Neural cell (in vitro differentiated cells): ENCODE results near the gene PPM1J. TPM values are rescaled to one million over a fixed set of nuclear protein-coding genes. Genes with fewer than 3 reads are reported as not detected.

Source experiments
- H2AFZ ChIP-seq: fragments of 200-600, 300-800 bp; sonication (generic), shearing (Covaris generic); 2 replicates; pipeline ENCODE4 v1.6.0; 2014; ENCODE audit warnings: low read depth, mild to moderate bottlenecking, antibody characterized with exemption, low read length, moderate library complexity
- H3F3A ChIP-seq: fragments of 200-600 bp; shearing (Covaris generic); 2 replicates; pipeline ENCODE4 v1.6.1; 2016; ENCODE audit warnings: mild to moderate bottlenecking, moderate library complexity, mixed read lengths, antibody characterized with exemption, low read length; ENCODE audit not compliant: insufficient read depth, poor library complexity, severe bottlenecking
- H3K27ac ChIP-seq: fragments of 200-600, 300-800 bp; sonication (generic), shearing (Covaris generic); 2 replicates; pipeline ENCODE4 v1.5.1; 2014; ENCODE audit warnings: mild to moderate bottlenecking, low read length, moderate library complexity
- H3K27me3 ChIP-seq: fragments of 300-800, 200-600 bp; sonication (generic), shearing (Covaris generic); 2 replicates; pipeline ENCODE4 v1.6.0; 2014; ENCODE audit warnings: mild to moderate bottlenecking, low read depth, low read length, moderate library complexity; ENCODE audit not compliant: insufficient read depth
- H3K36me3 ChIP-seq: fragments of 300-800, 200-600 bp; sonication (generic), shearing (Covaris generic); 2 replicates; pipeline ENCODE4 v1.5.1; 2014; ENCODE audit warnings: mild to moderate bottlenecking, antibody characterized with exemption, low read length, moderate library complexity; ENCODE audit not compliant: insufficient read depth
- H3K4me2 ChIP-seq: fragments of 300-800, 200-600 bp; sonication (generic), shearing (Covaris generic); 2 replicates; pipeline ENCODE4 v1.6.0; 2014; ENCODE audit warnings: mild to moderate bottlenecking, low read length
- H3K4me3 ChIP-seq: fragments of 300-800, 200-600 bp; sonication (generic), shearing (Covaris generic); 2 replicates; pipeline ENCODE4 v1.5.1; 2014; ENCODE audit warnings: mild to moderate bottlenecking, low read length, moderate library complexity
- H3K79me2 ChIP-seq: fragments of 200-600 bp; shearing (Covaris generic); replicated peaks from 2 replicates; pipeline ENCODE4 v1.6.0; 2014; ENCODE audit warnings: mild to moderate bottlenecking, low read length, moderate library complexity; ENCODE audit not compliant: insufficient read depth
- H3K9ac ChIP-seq: fragments of 300-800, 200-600 bp; sonication (generic), shearing (Covaris generic); 2 replicates; pipeline ENCODE4 v1.6.1; 2016; ENCODE audit warnings: mild to moderate bottlenecking, low read length, mixed read lengths
- H3K9me2 ChIP-seq: fragments of 200-600 bp; shearing (Covaris generic); 2 replicates; pipeline ENCODE4 v1.6.1; 2016; ENCODE audit warnings: mild to moderate bottlenecking, low read length, mixed read lengths; ENCODE audit not compliant: insufficient read depth
- H3K9me3 ChIP-seq: fragments of 200-600, 300-800 bp; sonication (generic), shearing (Covaris generic); 2 replicates; pipeline ENCODE4 v1.6.1; 2016; ENCODE audit warnings: mild to moderate bottlenecking, mixed run types, low read length, moderate library complexity, mixed read lengths
- H4K20me1 ChIP-seq: fragments of 200-600 bp; shearing (Covaris generic); 2 replicates; pipeline ENCODE4 v1.6.1; 2016; ENCODE audit warnings: mild to moderate bottlenecking, mixed run types; ENCODE audit not compliant: insufficient read depth
- CTCF ChIP-seq: fragments of 450-650 bp; IDR thresholded peaks from 2 replicates; pipeline ENCODE4 v1.5.1; 2014; ENCODE audit warnings: antibody characterized with exemption, mild to moderate bottlenecking, moderate library complexity; ENCODE audit not compliant: poor library complexity, severe bottlenecking
- EP300 ChIP-seq: fragments of 450-650 bp; conservative IDR thresholded peaks from 2 replicates; pipeline ENCODE4 v1.6.1; 2014; ENCODE audit warnings: antibody characterized with exemption, mild to moderate bottlenecking, moderate library complexity; ENCODE audit not compliant: poor library complexity, severe bottlenecking
- EZH2 ChIP-seq: fragments of 200-600, 300-800 bp; shearing (Covaris generic), sonication (generic); IDR thresholded peaks from 2 replicates; pipeline ENCODE4 v1.6.1; 2014; ENCODE audit warnings: antibody characterized with exemption, low read length, borderline replicate concordance, mild to moderate bottlenecking; ENCODE audit not compliant: insufficient read depth, poor library complexity, severe bottlenecking
- MXI1 ChIP-seq: fragments of 450-650 bp; conservative IDR thresholded peaks from 2 replicates; pipeline ENCODE4 v1.6.1; 2014; ENCODE audit warnings: antibody characterized with exemption, mild to moderate bottlenecking; ENCODE audit not compliant: poor library complexity, severe bottlenecking
- POLR2AphosphoS5 ChIP-seq: IDR thresholded peaks from 2 replicates; pipeline ENCODE4 v1.6.1; 2012
- RAD21 ChIP-seq: fragments of 450-650 bp; conservative IDR thresholded peaks from 2 replicates; pipeline ENCODE4 v1.6.1; 2014; ENCODE audit warnings: antibody characterized with exemption, mild to moderate bottlenecking, moderate library complexity
- REST ChIP-seq: IDR thresholded peaks from 2 replicates; pipeline ENCODE4 v1.6.1; 2012; ENCODE audit warnings: borderline replicate concordance
- SMC3 ChIP-seq: fragments of 450-650 bp; conservative IDR thresholded peaks from 2 replicates; pipeline ENCODE4 v1.6.1; 2014; ENCODE audit warnings: antibody characterized with exemption, mild to moderate bottlenecking, moderate library complexity; ENCODE audit not compliant: poor library complexity
- TAF1 ChIP-seq: IDR thresholded peaks from 2 replicates; pipeline ENCODE4 v1.6.1; 2012; ENCODE audit warnings: low read depth
- polyA plus RNA-seq: library from polyadenylated mRNA; depleted of rRNA; stranded (reverse); fragments of >200 nt; gene quantifications from 2 replicates; pipeline ENCODE4 v1.2.3, GENCODE V29; 2014

Gene PPM1J
- polyA plus RNA-seq, 1 donor from 2014 or later = 0.16 TPM

GRCh38 chr1:112673592-112674439, 41.3 kb downstream of the PPM1J start:
- H3K36me3 ChIP-seq = peaks cover 5% of the 10 kb centered on the region
- peak overlapping the region; percentile 61 for H3K9ac ChIP-seq
- H3K9me3 ChIP-seq = no peaks in the 10 kb centered on the region
- H3K4me2 ChIP-seq = peak overlapping the region; percentile 52
- H3F3A ChIP-seq = no peaks in the 10 kb centered on the region
- H2AFZ ChIP-seq = no peak overlapping the region
- no peaks in the 10 kb centered on the region for H3K27me3 ChIP-seq
- no peaks in the 10 kb centered on the region for H4K20me1 ChIP-seq
- no peaks in the 10 kb centered on the region for H3K9me2 ChIP-seq
- TF ChIP-seq POLR2AphosphoS5 (no peak), EZH2 (no peak), CTCF (peak; percentile 30), TAF1 (no peak), MXI1 (no peak), EP300 (no peak), RAD21 (no peak), SMC3 (no peak), REST (no peak)
- no peaks in the 10 kb centered on the region for H3K79me2 ChIP-seq
- H3K4me3 ChIP-seq = peak overlapping the region; percentile 74
- H3K27ac ChIP-seq = no peak overlapping the region

- Histone ChIP-seq H3K79me2 (no peaks in the 10 kb centered on the region), H3K9me3 (no peaks in the 10 kb centered on the region), H3K9me2 (no peaks in the 10 kb centered on the region), H3K4me3 (no peak overlapping the region), H3F3A (no peaks in the 10 kb centered on the region), H3K27me3 (no peaks in the 10 kb centered on the region), H4K20me1 (no peaks in the 10 kb centered on the region), H2AFZ (no peak overlapping the region), H3K36me3 (peaks cover 5% of the 10 kb centered on the region), H3K9ac (no peak overlapping the region), H3K4me2 (no peak overlapping the region), H3K27ac (no peak overlapping the region)
- TF ChIP-seq CTCF (no peak), POLR2AphosphoS5 (no peak), TAF1 (no peak), RAD21 (no peak), EZH2 (no peak), SMC3 (no peak), MXI1 (no peak), REST (no peak), EP300 (no peak)
These were observed 42.3 kb downstream of the PPM1J start for GRCh38 chr1:112672842-112673241.
